ENCODE measurements around the gene LRRC34. TPM values are rescaled to one million over a fixed set of nuclear protein-coding genes. Genes with fewer than 3 reads are reported as not detected.

The LRRC34 gene, protein sequence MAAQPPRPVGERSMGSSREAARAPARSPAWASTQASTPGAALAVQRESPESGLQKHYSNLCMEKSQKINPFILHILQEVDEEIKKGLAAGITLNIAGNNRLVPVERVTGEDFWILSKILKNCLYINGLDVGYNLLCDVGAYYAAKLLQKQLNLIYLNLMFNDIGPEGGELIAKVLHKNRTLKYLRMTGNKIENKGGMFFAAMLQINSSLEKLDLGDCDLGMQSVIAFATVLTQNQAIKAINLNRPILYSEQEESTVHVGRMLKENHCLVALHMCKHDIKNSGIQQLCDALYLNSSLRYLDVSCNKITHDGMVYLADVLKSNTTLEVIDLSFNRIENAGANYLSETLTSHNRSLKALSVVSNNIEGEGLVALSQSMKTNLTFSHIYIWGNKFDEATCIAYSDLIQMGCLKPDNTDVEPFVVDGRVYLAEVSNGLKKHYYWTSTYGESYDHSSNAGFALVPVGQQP
- 11.6 TPM for total RNA-seq

DNA sequence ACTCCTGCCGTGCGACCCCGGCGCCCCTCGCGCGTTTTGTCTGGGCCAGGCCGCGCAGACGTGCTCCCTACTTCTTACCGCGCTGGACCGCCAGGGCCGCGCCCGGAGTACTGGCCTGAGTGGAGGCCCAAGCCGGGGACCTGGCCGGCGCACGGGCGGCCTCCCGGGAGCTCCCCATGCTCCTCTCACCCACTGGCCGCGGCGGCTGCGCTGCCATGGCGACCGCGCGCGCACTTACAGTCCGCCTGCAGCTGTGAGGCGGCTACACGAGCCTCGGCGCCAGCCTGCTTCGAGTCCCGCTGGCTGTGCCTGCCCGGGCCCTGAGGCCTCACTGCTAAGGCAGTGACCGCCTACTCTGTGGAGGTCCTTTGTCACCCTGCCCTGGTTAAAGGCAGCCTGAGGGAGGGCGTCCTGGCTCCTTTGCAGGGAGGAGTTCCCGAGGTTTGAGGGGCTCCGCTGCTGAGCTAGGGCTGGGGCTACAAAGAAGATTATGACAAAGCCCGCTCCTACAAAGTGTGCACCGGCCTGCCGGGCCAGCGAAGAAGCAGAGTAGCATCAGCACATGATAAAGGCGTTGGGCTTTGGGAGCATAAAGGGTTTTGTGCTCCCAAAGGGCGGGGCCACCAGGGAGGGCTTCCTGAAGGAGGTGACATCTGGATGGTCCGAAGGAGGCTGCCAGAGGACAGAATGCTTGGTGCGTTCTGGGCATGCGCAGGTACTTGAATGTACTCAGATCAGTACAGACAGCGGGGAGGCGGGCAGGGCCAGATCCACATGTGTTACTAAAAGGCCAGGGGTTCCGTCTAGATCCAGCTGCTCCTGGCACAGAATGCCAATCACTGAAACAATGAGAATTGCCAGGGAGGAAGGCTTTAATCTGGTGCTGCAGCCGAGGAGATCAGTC lies at the start of gene LRRC34, which contains the start of gene LRRIQ4:
Gene LRRC34 (minus strand): TSS at position 573 of the 904 bp plus-strand sequence. CDS start 356 bp downstream, at position 217.
Gene LRRIQ4 (plus strand): TSS at position 539 of the 904 bp plus-strand sequence. CDS start 9,052 bp downstream, outside the sequence.

DNA sequence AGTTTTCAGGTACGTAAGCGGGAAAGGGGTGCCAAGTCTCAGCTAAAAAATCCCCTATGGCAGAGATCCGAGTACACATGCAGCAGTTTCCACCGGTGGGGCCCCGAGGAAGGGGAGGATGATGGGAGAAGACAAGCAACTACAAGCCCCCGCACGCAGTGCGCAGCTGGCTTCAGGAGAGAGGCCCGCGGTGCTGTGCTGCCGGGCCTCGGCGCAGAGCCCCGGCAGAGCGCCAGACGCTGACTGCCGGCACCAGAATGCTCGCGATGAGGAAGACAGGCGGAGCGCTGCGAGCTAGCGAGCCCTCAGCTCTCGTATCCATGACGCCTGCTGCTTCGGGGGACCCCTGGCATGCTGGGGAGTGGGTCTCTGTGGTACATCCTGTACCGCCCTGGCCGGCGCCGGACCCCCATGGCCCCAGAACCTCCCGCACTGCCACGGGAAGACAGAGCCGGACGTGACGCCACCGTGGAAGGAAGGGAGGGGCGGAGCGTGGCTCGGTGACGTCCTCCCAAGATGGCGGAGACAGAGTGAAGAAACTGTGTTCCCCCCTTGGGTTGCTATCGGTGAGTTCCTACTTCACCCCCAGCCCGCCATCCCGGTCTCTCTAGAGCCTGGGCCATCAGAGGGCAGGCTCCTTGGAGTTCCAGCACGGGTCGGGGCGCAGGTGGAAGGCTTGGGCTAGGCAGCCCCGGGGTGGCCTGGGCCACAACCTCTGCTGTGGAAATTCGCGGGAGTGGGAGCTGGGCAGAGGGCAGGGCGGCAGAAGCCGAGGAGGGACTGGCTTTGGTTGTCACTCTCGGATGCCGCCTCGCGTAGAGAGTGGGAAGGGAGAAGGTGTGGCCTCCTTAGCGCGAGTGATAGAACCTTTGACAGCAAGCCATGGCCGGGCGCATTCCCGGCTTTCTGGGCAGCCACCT lies 39.5 kb downstream of the LRRC34 start, which contains the start of gene MYNN:
Gene MYNN (plus strand): TSS at position 500 of the 920 bp plus-strand sequence. CDS start 900 bp downstream, outside the sequence.

DNA sequence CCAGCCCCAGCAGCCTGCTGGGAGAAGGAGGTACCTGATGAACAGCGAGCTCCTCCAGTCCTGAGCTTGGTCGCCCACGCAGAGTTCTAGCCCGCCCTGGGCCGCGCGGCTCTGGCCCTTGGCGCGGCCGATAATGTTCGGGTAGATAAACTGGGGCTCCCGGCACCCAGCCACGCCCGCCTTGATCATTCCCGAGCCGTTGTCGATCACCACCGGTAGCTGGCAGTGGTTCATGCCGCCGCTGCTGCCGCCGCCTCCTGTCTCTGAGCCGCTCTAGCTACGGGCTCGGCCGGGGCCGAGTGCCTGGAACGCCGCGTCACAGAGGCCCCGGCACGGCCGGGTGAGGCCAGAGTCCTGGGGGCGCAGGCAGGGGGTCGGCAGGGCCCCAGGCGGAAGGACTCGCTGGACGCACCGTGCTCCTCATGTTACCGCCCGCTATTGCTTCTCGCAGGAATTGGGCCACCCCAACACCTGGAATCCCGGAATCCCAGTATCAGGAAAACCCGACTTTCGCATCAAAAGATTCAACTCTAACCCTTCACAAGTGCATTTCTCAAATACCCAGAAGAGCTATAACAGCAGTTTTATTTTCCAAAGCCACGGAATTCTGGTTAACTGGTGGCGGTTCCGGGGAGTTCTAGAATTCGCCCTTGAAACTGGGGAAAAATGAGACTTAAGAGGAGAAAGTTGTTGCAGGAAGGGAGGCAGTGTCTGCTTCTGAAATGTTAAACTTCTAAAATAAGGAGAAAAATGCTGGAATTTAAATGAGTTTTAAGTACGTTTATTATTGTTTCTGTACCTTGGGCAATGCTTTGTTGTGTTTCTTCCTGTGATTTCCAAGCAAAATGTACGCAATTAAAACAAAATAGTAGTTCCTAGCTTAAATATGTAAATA lies 43.2 kb downstream of the LRRC34 start, which contains the start of gene ACTRT3:
Gene ACTRT3 (minus strand): TSS at position 275 of the 895 bp plus-strand sequence. CDS start 41 bp downstream, at position 234.

DNA sequence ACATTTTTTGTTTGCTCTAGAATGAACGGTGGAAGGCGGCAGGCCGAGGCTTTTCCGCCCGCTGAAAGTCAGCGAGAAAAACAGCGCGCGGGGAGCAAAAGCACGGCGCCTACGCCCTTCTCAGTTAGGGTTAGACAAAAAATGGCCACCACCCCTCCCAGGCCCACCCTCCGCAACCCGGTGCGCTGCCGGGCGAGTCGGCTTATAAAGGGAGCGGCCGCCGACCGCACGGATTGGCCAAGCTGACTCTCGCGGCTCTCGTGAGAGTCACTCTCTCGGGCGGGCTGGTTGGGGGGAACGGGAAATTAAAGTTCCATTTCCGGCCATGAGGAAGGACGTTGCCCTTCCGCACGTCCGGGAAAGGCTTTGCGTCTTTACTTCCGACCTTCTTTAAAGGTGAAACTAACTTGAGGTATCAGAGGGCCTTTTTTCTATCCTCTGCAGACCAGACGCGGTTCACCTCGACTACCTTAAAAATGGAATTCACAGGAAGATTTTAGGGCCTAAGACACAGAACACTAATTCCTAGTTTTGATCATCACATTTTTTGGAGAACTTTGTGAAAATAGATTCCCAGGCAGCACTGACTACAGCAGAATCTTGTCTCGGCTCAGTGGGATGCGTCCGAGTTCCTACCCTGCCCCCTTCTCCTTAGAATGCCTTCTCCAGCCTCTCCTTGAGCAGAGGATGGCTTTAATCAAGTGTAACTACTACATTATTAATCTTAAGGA lies 47.7 kb downstream of the LRRC34 start, which contains the start of gene TERC:
Gene TERC (minus strand): TSS at position 179 of the 731 bp plus-strand sequence.

Other genes starting within 250 kb of the LRRC34 start
- gene MECOM, start 149.2 kb downstream of the LRRC34 start, total RNA-seq: 5.9 TPM
- 57.6 TPM for gene TERC, start 47.8 kb downstream of the LRRC34 start, total RNA-seq
- gene ACTRT3, start 43.3 kb downstream of the LRRC34 start, total RNA-seq: 2.8 TPM
- 44.1 TPM for gene MYNN, start 39.5 kb downstream of the LRRC34 start, total RNA-seq
- 0.63 TPM for gene LRRIQ4, start within 50 bp of the LRRC34 start, total RNA-seq
- gene LRRC31, start 57.0 kb upstream of the LRRC34 start, total RNA-seq: not detected
- not detected for gene SAMD7, start 98.7 kb upstream of the LRRC34 start, total RNA-seq
- 69.5 TPM for gene SEC62, start 153.9 kb upstream of the LRRC34 start, total RNA-seq
- gene GPR160, start 225.1 kb upstream of the LRRC34 start, total RNA-seq: 2.2 TPM